Islet of Langerhans (tissue), 1 donor: Measurements from ENCODE around the gene PLA2G6.
"Not testable (repeated sequence)": the region's sequence is repeated elsewhere in the genome, so short reads cannot be mapped to it uniquely, and the experiment has no call there.

Experiments used
- FAIRE-seq: peaks from one replicate; lab custom pipeline; 2011; peaks lifted over from hg19 to GRCh38; lab: Jason Lieb, UNC

The PLA2G6 gene

DNA sequence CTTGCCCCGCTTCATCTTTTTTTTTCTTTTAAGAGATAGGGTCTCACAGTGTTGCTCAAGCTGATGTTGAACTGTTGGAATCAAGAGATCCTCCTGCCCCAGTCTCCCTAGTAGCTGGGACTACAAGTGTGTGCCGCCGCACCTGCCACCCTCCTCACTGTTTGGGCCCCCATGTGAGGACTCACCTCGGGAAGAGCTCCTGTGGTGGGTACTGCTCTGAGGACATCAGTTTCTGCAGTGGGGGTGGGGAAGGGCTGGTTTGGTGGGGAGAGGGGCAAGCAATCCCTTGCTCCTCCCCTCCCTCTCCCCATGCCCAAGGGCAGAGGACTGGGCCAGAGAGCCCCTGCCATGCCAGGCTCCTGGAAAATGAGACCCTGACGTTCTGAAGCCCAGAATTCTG is 96.1 kb downstream of the PLA2G6 start:
- FAIRE-seq, result no peak

DNA sequence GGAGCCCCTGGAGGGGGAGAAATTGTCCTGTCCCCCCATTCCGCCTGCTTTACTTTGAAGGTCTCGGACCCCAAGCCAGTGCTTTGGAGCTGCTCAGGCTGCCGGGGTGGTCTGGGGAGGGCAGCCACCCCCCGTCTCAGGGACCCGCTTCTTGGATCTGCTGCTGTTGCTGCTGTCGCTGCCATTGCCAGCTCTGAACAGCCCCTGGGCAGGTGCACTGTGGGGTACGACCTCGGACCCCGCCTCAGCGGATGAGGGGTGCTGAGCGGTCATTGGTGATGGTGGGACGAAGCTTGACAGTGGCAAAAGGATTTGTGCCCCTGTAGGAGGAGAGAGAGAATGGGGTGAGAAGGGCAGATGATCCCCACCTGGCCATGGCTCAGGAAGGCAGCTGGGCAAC is 96.6 kb downstream of the PLA2G6 start:
- no peak for FAIRE-seq

DNA sequence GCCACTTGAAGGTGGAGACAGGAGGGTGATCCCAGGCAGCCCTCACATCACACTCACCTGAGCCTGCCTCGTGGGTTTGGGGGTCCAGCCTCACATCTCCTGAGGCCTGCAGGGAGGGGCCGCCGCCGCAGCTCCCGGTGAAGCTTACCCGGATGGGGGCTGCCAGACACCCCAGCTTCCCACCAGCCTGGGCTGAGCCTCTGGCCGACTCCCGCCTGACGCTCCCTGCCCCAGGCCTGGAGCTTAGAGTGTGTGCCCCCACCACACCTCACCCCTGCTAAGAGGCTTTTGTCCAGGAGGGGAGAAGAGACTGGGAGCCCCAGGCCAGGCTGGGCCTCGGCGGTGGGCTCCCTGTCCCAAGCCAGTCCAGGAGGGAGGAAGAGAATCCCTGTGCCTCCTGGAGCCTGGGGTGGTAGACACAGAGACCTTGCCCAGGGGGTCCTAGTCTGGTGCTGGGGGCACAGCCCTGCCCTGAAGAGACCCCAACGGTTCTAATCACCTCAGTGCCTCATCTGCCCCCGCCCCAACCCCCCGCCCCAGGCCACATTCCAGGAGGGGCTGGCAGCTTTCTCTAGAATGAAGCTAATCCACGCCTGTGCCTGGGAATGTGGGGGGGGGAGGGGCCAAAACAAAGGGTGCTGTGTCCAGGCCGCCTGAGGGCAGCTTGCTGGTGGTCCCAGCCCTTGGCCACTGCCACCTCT is 97.5 kb downstream of the PLA2G6 start, which contains the start of gene SLC16A8:
Gene SLC16A8, minus strand, starts transcription at position 254 of the 701 bp plus-strand sequence. CDS start 1,311 bp downstream, outside the sequence.
- FAIRE-seq, result no peak

DNA sequence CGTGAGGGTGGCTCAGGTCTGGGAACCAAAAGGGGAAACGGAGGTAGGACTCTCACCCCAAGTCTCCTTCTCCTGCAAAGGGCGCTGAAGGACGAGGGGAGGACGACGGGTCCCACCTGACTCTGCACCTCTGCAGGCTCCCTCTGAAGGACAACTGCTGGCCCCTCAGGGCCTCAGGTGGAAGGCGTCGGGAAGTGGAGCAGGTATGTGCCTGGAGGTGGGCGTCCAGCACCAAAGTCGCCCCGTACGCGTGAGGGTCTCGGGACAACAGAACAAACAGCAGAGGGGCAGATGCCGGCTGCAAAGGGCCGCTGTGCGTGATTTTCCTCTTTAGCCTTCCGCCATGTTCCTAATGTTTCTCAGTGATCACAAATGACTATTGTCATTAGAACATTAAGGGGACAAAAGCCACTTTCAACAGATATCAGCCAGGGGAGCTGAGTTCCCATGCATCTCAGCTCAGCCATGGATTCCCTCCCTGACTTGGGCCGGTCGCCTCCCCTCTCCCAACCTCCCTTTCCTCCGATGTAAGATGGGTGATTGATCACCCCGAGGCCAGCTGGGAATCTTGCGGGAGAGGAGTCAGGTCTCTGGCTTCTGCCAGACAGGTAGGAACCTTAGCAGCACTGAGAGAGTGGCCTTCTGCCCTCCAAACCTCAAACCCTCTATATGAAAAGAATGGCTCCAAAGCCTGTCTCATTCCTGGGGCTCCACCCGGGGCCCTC is 98.5 kb downstream of the PLA2G6 start:
- FAIRE-seq, result no peak

DNA sequence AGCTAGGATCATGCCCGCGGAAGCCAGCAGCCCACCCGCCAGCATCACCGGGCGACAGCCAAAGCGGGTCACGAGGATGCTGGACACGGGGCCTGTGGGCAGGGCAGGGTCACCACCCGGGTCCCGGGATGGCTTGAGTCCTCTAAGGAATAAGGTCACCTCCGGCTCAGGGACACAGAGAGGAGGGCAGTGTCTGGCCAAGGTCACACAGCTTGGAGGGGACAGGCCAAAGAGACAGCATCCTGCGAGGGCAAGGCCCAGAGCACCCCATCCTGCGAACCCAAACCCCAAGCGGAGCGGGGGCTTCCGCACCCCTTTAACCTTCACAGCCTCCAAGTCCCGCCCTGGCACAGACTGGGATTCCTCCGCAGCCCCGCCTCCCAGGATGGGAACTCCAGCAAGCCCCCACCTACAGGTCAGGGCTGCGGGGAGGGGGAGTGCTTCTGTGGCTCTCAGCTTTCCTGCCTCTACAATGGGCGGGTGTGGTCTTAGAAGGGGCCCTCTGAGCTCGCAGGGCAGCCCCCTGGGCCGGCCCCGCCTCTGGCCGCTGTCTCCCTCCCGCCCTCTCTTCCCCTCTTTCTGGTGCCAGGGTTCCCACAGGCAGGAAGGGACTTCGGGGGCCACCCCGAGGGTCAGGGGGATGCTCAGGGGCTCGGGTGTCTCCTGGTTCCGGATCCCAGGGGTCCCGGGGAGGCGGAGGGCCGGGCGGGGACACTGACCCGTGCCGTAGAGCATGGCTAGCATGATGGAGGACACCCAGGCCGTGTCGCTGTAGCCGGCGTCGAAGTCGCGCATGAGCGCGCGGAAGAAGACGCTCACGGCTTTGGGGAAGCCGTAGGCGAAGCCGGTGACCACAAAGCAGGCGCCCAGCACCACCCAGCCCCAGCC is 99.4 kb downstream of the PLA2G6 start:
- FAIRE-seq, result no peak

DNA sequence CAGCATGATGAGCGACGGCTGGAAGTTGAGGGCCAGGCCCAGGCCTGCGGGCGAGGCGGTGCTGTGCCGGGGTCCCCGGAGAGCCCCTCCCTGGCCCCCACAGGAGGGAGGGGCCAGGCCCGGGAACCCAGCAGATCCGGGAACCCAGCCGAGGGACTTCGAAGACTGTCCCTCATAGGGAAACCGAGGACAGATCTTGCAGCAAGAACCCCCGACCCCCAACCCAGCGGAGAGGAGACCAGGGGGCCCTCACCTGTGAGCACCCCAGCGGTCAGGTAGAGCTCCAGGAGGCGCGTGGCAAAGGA is 100.0 kb downstream of the PLA2G6 start:
- FAIRE-seq, result no peak

DNA sequence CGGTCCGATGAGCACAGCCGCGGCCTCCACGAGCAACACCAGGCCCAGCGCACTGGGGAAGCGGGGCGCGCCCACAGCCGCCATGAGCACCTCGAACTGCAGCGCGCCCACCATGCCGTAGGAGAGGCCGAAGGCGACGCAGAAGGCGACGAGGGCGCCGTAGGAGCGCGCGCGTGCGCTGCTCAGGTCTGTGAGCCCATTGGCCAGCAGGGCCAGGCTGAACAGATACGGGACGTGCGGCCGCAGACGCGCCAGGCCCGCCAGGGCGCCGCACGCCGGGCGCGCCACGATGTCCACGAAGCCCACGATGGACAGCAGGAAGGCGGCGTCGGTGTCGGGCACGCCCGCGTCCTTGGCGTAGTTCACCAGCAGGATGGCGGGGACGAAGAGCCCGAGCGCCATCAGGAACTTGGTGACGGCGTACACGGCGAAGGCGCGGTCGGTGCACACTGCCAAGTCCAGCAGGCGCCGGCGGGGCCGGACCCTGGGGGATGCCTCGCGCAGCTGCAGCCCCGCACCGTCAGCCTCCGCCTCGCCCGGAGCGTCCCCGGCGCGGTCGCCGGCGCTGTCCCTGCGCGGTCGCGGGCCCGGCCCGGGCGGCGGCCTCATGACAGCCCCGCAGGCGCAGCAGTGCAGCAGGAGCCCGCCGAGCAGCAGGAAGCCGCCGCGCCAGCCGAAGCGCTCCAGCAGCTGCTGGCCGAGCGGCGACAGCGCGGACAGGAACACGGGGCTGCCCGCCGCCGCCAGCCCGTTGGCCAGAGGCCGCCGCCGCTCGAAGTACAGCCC is 100.6 kb downstream of the PLA2G6 start:
- FAIRE-seq, result no peak

DNA sequence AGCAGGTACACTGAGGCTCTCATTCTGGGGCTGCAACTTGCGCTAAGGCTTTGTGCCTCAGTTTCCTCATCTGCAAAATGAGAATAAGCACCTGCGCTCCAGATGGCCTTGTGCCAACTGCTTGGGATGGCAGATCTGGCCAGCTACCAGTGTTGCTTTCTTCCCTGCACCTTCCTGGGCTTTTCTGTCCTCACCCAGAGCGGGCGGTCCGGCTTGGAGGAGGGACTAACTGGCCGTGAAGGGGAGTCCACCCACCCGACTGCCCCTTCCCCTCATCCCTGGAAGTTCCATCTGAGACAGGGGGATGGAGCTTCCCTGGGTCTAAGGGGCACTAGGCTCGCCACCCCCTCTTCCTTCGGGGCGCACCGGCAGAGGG is 101.2 kb downstream of the PLA2G6 start:
- FAIRE-seq, result no peak

DNA sequence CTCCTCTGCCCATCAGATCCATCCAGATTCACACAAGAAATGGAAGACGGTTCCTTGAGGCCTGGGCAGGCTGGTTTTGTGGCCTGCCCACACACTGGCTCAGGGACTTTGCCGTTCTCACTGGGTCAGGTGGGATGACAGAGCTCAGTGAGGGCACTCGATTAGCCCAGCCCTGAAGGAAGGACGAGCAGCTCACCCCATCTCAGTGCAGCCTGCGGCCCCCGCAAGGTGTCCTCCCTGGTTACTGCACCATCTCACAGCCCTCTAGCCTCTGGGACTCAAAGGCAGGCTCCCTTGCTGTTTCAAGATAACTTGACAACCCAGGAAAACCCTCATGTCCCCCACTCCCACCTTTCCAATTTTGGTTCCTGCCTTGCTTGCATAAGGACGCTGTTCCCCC is 101.8 kb downstream of the PLA2G6 start:
- FAIRE-seq, result no peak

DNA sequence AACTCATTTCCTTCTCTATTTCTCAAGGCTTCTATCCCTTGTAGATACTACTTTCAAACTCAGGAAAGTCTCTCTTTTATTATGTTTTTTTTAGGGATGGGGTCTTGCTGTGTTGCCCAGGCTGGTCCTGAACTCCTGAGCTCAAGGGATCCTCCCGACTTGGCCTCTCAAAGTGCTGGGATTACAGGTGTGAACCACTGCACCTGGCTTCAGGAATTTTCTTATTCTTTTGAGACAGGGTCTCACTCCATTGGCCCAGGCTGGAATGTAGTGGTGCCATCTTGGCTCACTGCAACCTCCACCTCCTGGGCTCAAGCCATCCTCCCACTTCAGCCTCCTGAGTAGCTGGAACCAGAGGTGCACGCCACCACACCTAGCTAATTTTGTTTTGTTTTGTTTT is 102.4 kb downstream of the PLA2G6 start:
- not testable (repeated sequence) for FAIRE-seq

DNA sequence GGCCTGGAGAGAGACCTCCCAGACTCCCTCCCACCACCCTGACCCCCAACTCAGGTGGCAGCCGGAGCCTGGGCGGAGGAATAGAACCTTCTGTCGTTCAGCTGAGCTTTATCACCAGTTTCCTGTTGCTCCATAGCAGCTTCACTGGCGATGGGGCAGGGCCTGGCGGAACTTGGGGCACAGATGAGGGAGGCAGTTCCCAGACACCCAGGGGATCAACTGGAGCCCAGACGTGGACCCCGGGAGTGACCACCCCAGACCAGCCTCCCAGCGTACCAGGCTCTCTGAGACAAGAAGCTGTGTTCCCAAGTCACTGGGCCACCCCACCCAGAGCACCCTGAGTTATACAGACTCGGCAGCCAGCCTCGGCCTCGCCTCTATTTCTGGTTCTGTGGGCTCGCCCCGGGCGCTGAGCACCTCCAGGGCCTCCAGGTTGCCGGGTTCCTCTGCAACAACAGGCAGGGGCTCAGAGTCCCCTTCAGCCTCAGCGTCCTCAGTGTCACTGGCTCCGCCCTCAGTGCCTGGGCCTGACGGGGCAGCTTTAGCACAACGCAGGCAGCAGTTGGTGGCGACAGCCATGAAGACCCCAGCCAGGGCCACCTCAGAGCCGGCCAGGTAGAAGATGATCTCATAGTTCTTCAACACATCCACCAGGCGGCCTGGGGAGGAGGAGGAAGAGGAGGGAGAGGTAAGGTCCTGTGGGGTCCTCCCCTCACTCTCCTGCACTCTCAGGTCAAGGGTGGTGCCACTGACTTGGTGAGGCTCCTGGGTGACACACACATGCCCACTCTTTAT is 103.4 kb downstream of the PLA2G6 start:
- no peak for FAIRE-seq

DNA sequence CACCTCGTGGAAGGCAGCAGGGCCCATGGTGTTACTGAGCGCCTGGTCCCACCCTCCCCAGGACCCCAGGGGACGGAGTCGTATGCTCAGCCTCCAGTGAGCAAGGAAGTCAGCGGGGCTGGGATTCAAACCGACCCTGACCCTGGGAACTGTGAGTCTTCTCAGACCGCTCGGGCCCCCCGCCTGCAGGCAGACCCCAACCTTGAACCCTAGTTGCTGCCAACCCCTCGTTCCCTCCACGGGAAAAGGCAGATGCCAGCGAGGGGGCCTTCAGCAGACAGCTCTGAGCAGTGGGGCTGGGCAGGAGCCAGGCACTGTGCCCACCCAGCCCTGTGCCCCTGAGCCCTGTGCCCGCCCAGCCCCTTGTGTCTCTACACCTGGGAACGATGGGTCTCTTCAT is 104.0 kb downstream of the PLA2G6 start:
- FAIRE-seq, result no peak

DNA sequence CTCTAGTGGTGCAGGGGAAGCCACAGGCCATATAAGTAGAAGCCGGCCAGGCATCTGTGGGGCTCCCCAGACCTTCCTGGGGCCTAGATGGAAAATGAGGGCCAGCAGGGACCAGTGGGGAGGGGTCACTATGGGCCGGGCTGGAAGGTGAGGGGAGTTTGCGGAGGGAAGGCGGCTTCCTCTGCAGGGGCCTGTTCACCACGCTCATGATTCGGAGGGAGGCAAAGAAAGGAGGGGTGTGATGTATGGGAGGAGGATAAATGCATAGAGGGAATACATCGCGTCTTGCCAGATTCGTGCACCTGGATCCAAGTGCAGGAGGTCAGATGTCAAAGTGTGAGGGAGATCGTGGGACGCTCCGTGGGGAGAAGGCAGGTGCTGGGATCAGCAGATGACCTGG is 104.5 kb downstream of the PLA2G6 start:
- no peak for FAIRE-seq

DNA sequence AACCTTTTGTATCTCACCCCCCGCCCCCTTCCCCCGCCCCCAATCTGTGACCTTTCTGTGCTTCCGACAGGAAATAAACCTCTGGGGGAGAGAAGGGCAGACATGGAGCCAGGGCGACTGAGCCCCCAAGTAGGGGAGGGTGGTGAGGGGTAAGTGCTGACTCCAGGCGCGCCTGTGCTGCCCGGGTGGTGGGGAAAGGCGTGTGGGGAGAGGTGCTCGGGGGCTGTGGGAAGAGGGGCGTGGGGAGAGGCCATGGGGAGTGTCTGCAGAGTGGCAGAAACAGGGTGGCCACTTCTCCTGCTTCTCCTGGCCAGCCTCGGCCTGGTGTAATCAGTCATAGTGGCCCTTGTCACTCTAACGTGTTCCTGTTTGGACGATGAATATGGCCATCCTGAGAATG is 105.7 kb downstream of the PLA2G6 start:
- no peak for FAIRE-seq

DNA sequence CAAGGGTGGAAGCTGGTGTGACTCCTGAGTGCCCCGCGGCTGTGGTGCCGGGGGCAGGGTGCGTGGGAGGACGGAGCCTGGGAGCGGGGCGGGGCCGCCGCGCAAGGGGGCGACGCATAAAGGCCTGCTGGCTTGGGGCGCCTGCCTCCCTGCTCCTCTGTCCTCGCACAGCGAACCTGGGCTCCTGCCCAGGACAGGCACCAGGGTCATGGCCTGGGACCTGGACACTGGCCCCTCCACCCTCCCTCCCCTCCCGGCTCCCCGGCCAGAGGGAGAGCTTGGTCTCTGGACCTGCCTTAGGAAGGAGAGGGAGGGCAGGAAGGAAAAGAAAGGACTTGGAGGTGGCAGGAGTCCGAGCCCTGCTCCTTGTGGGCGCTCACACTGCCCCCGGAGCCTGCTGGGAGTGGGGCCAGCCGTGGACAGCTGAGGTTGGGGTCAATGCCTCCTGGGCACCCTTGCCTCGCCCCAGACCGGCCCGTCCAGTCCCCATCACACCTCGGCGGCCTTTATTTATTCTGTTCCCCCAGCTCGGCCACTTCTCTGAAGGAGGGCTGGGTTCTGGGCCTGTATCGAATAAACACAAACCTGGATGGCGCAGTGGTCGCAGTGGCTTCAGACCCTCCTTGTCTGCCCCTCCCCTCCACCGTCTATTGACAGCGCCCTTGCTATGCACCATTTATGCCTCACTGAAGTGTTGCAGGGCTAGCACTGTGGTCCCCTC is 106.4 kb downstream of the PLA2G6 start:
- no peak for FAIRE-seq

DNA sequence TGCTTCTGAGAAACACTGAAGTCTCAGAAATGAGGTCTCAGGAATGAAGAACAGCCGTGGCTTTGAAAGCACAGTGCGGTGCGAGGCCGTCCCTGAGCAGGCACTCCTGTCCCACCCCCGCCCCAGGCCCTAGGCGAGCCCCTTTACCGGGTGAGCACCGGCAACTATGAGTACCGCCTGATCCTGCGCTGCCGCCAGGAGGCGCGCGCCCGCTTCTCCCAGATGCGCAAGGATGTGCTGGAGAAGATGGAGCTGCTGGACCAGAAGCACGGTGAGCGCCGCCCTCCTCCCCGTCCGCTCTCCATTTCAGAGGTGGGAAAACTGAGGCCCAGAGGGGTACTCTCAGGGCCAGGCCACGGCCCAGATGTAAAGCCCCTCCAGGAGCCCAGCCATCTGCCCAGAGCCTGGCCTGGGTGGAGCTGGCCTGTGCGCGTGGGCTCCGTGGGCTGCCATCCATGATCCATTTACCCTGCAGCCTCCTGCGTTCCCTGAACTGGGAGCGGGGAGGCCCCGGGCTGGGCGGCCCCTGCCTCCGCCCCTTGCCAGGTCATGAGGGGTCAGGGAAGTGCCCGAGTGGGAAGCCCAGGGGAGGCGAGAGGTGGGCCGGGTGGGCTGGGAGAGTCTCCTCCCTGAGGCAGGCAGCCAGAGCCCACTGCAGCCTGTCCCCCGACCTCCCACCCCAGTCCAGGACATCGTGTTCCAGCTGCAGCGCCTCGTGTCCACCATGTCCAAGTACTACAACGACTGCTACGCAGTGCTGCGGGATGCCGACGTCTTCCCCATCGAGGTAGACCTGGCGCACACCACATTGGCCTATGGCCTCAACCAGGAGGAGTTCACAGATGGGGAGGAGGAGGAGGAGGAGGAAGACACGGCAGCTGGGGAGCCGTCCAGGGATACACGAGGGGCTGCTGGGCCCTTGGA is 107.2 kb downstream of the PLA2G6 start:
- no peak for FAIRE-seq

DNA sequence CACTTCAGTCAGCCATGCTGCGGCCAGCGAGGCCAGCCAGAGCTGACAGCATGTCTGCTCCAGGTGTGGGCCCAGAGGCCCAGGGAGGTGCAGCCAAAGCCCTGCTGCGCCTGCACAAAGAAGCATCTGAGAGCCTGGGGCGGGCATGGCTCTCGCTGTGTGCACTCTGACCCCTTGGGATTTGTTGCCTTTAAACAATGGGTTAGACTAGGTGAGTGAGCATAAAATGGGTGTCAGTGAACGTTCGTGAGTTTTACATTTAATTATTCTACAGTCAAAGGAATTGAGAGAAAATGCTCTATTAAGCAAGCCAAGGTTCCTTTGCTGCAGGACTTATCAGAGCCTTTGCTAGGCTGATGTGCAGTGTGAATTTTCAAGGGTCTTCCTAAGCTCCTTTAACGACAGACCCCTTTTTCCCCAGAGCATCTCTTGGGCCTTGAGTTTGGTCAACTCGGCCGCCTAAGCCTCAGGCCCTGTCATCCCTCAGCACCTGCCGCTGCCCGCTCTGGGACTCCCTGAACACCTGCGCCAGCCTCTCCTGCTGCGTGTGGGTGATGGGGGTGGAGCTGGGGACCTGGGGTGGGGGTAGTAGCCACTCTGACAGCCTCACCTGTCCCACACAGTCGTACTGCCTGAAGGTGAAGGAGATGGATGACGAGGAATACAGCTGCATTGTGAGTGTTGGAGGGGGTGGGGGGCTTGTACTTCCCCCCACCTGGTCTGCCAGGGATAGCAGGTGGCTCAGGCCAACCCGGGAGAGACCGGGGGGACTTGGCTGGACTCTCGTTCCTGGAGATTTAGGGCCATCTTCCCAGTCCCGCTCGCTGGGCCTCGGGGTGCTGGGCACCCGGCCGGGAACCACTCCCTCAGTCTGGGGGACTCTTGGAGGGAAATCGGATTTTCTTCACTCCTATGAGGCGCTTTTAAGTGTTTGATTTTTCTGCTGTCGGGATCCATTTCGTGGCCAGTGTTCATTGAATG is 108.2 kb downstream of the PLA2G6 start:
- no peak for FAIRE-seq

DNA sequence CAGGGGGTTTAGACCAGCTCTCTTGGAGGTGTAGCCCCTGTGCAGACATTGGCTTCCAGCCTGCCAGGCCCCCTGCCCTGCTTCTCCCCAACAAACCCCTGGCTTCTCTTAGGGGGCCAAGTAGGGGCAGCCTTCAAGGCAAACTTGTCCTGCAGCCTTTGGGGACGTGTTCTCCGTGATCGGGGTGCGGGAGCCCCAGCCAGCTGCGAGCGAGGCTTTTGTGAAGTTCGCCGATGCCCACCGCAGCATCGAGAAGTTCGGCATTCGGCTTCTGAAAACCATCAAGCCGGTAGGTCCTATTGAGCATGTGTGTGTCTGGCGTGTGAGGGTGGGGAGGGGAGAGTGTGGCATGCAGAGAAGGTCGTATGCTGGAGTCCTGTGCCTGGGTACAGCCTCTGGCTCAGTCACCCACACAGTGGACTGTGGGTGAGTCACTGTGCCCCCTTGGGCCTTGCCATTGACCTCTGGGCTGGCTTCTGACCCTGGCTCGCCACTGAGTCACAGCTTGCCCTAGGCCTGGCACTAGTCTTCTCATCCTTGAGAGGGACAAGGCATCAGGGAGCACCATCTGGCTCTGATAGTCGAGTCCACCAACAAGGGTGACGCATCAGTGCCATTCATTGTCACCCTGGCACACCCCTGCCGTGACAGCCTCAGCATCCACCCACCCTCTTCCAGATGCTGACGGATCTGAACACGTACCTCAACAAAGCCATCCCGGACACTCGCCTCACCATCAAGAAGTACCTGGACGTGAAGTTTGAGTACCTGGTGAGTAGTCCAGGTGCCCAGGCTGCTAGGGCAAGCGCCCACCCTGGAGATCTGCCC is 109.1 kb downstream of the PLA2G6 start:
- FAIRE-seq, result no peak
